Memory B cell (primary cell): ENCODE results near the gene ZNF784.
A peak's percentile ranks its signal among the peaks of the same experiment; 100 is the strongest.

ENCODE experiments used
- ATAC-seq: fragments of 150-1000 bp; cut with Tn5 transposase; 2 replicates; pipeline ENCODE4 v1.10.0; 2021; ENCODE audit warnings: low read depth, mild to moderate bottlenecking, moderate library complexity
- DNase-seq, 2 donors: peaks; one replicate each; pipeline ENCODE4 v3.0.0; 2022; ENCODE audit warnings: low spot score in 2 of 2
- H3K27ac Mint-ChIP-seq: one replicate; pipeline ENCODE4 v1.8.0; 2022; ENCODE audit warnings: mild to moderate bottlenecking, moderate library complexity, mixed read lengths
- H3K27me3 Mint-ChIP-seq: one replicate; pipeline ENCODE4 v1.8.0; 2022; ENCODE audit warnings: mixed read lengths
- H3K36me3 Mint-ChIP-seq: one replicate; pipeline ENCODE4 v1.8.0; 2022; ENCODE audit warnings: mild to moderate bottlenecking, mixed read lengths
- H3K4me1 Mint-ChIP-seq: one replicate; pipeline ENCODE4 v1.8.0; 2022; ENCODE audit warnings: mixed read lengths
- H3K4me3 Mint-ChIP-seq: one replicate; pipeline ENCODE4 v1.8.0; 2022; ENCODE audit warnings: mild to moderate bottlenecking, moderate library complexity, mixed read lengths
- H3K9me3 Mint-ChIP-seq: one replicate; pipeline ENCODE4 v1.8.0; 2022; ENCODE audit warnings: mixed read lengths

Gene ZNF784

GRCh38 chr19:55663846-55664536 lies 39.6 kb upstream of the ZNF784 start:
- Mint-ChIP-seq H3K9me3 (no peaks in the 10 kb centered on the region), H3K4me3 (no peak overlapping the region), H3K36me3 (peaks cover 32% of the 10 kb centered on the region), H3K4me1 (peaks cover 28% of the 10 kb centered on the region), H3K27me3 (no peaks in the 10 kb centered on the region), H3K27ac (no peak overlapping the region)
- DNase-seq (no peak), ATAC-seq (no peak)

- ATAC-seq: no peak
- no peak for DNase-seq
- Mint-ChIP-seq H3K4me1 (peaks cover 40% of the 10 kb centered on the region), H3K9me3 (no peaks in the 10 kb centered on the region), H3K27ac (peak overlapping the region; percentile 18), H3K27me3 (no peaks in the 10 kb centered on the region), H3K36me3 (peaks cover 32% of the 10 kb centered on the region), H3K4me3 (peak overlapping the region; percentile 2)
These were observed 37.5 kb upstream of the ZNF784 start for GRCh38 chr19:55661826-55662225.

GRCh38 chr19:55660991-55661390 lies 36.6 kb upstream of the ZNF784 start:
- Mint-ChIP-seq H3K4me3 (no peak overlapping the region), H3K27me3 (no peaks in the 10 kb centered on the region), H3K9me3 (no peaks in the 10 kb centered on the region), H3K4me1 (peaks cover 40% of the 10 kb centered on the region), H3K27ac (peak overlapping the region; percentile 88), H3K36me3 (peaks cover 32% of the 10 kb centered on the region)
- ATAC-seq (no peak), DNase-seq (no peak)

- no peaks in the 10 kb centered on the region for H3K27me3 Mint-ChIP-seq
- H3K36me3 Mint-ChIP-seq: peaks cover 32% of the 10 kb centered on the region
- peak overlapping the region; percentile 88 for H3K27ac Mint-ChIP-seq
These were observed 36.0 kb upstream of the ZNF784 start for GRCh38 chr19:55660404-55660803.

GRCh38 chr19:55659822-55660221 lies 35.5 kb upstream of the ZNF784 start:
- Mint-ChIP-seq H3K9me3 (no peaks in the 10 kb centered on the region), H3K36me3 (peaks cover 32% of the 10 kb centered on the region), H3K27ac (peak overlapping the region; percentile 88), H3K4me3 (peak overlapping the region; percentile 73), H3K4me1 (peaks cover 45% of the 10 kb centered on the region), H3K27me3 (no peaks in the 10 kb centered on the region)
- no peak for ATAC-seq
- no peak for DNase-seq

More at GRCh38 chr19:55660404-55660803, 36.0 kb upstream of the ZNF784 start:
- no peak for ATAC-seq
- H3K9me3 Mint-ChIP-seq: no peaks in the 10 kb centered on the region
- H3K4me1 Mint-ChIP-seq: peaks cover 45% of the 10 kb centered on the region
- DNase-seq: no peak
- H3K4me3 Mint-ChIP-seq: no peak overlapping the region

- H3K27me3 Mint-ChIP-seq: no peaks in the 10 kb centered on the region
- DNase-seq (no peak), ATAC-seq (no peak)
- peaks cover 27% of the 10 kb centered on the region for H3K36me3 Mint-ChIP-seq
- peak overlapping the region; percentile 98 for H3K27ac Mint-ChIP-seq
- no peaks in the 10 kb centered on the region for H3K9me3 Mint-ChIP-seq
- H3K4me3 Mint-ChIP-seq: peak overlapping the region; percentile 73
- peaks cover 45% of the 10 kb centered on the region for H3K4me1 Mint-ChIP-seq
These were observed 34.6 kb upstream of the ZNF784 start for GRCh38 chr19:55658846-55659459.

- Mint-ChIP-seq H3K36me3 (peaks cover 14% of the 10 kb centered on the region), H3K4me3 (peak overlapping the region; percentile 97), H3K4me1 (peaks cover 36% of the 10 kb centered on the region), H3K27me3 (no peaks in the 10 kb centered on the region), H3K9me3 (no peaks in the 10 kb centered on the region), H3K27ac (peak overlapping the region; percentile 98)
- ATAC-seq (no peak), DNase-seq (no peak)
These were observed 32.8 kb upstream of the ZNF784 start for GRCh38 chr19:55656988-55657747.

- no peaks in the 10 kb centered on the region for H3K9me3 Mint-ChIP-seq
- ATAC-seq (no peak), DNase-seq (no peak)
- peaks cover 33% of the 10 kb centered on the region for H3K4me1 Mint-ChIP-seq
- no peaks in the 10 kb centered on the region for H3K27me3 Mint-ChIP-seq
- H3K4me3 Mint-ChIP-seq: peak overlapping the region; percentile 97
- H3K36me3 Mint-ChIP-seq: peaks cover 12% of the 10 kb centered on the region
- peak overlapping the region; percentile 98 for H3K27ac Mint-ChIP-seq
These were observed 32.2 kb upstream of the ZNF784 start for GRCh38 chr19:55656552-55656951.

- H3K27ac Mint-ChIP-seq: peak overlapping the region; percentile 98
- peaks cover 35% of the 10 kb centered on the region for H3K4me1 Mint-ChIP-seq
- H3K4me3 Mint-ChIP-seq: peak overlapping the region; percentile 97
- peaks cover 15% of the 10 kb centered on the region for H3K36me3 Mint-ChIP-seq
- no peaks in the 10 kb centered on the region for H3K27me3 Mint-ChIP-seq
- H3K9me3 Mint-ChIP-seq: no peaks in the 10 kb centered on the region
- DNase-seq: no peak
- ATAC-seq: no peak
These were observed 31.3 kb upstream of the ZNF784 start for GRCh38 chr19:55655648-55656040.

GRCh38 chr19:55654868-55655647 lies 30.7 kb upstream of the ZNF784 start, which contains the start of gene U2AF2:
U2AF2 (plus strand) TSS chr19:55655035; CDS start chr19:55655105, 70 bp downstream.
- DNase-seq (peak; percentile 94), ATAC-seq (peak; percentile 40)
- peak within 1 kb of the TSS; percentile 97 for H3K4me3 Mint-ChIP-seq
- no peaks in the 10 kb centered on the region for H3K9me3 Mint-ChIP-seq
- H3K27ac Mint-ChIP-seq: peak within 1 kb of the TSS; percentile 98
- peaks cover 13% of the 10 kb centered on the region for H3K36me3 Mint-ChIP-seq
- peaks cover 36% of the 10 kb centered on the region for H3K4me1 Mint-ChIP-seq
- H3K27me3 Mint-ChIP-seq: no peaks in the 10 kb centered on the region

- Mint-ChIP-seq H3K9me3 (no peaks in the 10 kb centered on the region), H3K4me3 (peak overlapping the region; percentile 97), H3K36me3 (peaks cover 11% of the 10 kb centered on the region), H3K4me1 (peaks cover 37% of the 10 kb centered on the region), H3K27ac (peak overlapping the region; percentile 98), H3K27me3 (no peaks in the 10 kb centered on the region)
- peak; percentile 69 for ATAC-seq
- peak in 1 of 2 donors; percentile 98 for DNase-seq
These were observed 30.0 kb upstream of the ZNF784 start for GRCh38 chr19:55654323-55654867.

GRCh38 chr19:55653651-55654322 lies 29.4 kb upstream of the ZNF784 start:
- no peaks in the 10 kb centered on the region for H3K27me3 Mint-ChIP-seq
- peaks cover 39% of the 10 kb centered on the region for H3K4me1 Mint-ChIP-seq
- peak overlapping the region; percentile 97 for H3K4me3 Mint-ChIP-seq
- H3K9me3 Mint-ChIP-seq: no peaks in the 10 kb centered on the region
- ATAC-seq: peak; percentile 54
- peaks cover 9% of the 10 kb centered on the region for H3K36me3 Mint-ChIP-seq
- peak; percentile 97 to 99 for DNase-seq
- H3K27ac Mint-ChIP-seq: peak overlapping the region; percentile 98
